ENCODE measurements around the gene GDF10.

GDF10 gene

GRCh38 chr10:47283101-47283630, 16.8 kb upstream of the GDF10 start:
- peaks cover 23% of the 10 kb centered on the region for H3K4me1 Mint-ChIP-seq
- peaks cover 20% of the 10 kb centered on the region for H3K27me3 Mint-ChIP-seq
- H3K4me3 Mint-ChIP-seq, result no peak overlapping the region
- H3K27ac Mint-ChIP-seq, result no peak overlapping the region
- H3K36me3 Mint-ChIP-seq, result no peaks in the 10 kb centered on the region
- no peaks in the 10 kb centered on the region for H3K9me3 Mint-ChIP-seq
- ATAC-seq, result no peak

- Mint-ChIP-seq H3K4me3 (no peak overlapping the region), H3K27ac (no peak overlapping the region), H3K36me3 (no peaks in the 10 kb centered on the region), H3K27me3 (peaks cover 16% of the 10 kb centered on the region), H3K4me1 (peaks cover 23% of the 10 kb centered on the region), H3K9me3 (no peaks in the 10 kb centered on the region)
- ATAC-seq, result no peak
Observed at GRCh38 chr10:47283848-47284247, 16.1 kb upstream of the GDF10 start.

GRCh38 chr10:47285381-47286115, 14.4 kb upstream of the GDF10 start:
- no peaks in the 10 kb centered on the region for H3K36me3 Mint-ChIP-seq
- peaks cover 23% of the 10 kb centered on the region for H3K4me1 Mint-ChIP-seq
- no peak overlapping the region for H3K4me3 Mint-ChIP-seq
- ATAC-seq, result no peak
- H3K27me3 Mint-ChIP-seq, result peaks cover 10% of the 10 kb centered on the region
- no peaks in the 10 kb centered on the region for H3K9me3 Mint-ChIP-seq
- H3K27ac Mint-ChIP-seq, result peak overlapping the region; percentile 3

- H3K4me1 Mint-ChIP-seq, result peaks cover 23% of the 10 kb centered on the region
- H3K27ac Mint-ChIP-seq, result peak overlapping the region; percentile 3
- H3K9me3 Mint-ChIP-seq, result no peaks in the 10 kb centered on the region
- peaks cover 10% of the 10 kb centered on the region for H3K27me3 Mint-ChIP-seq
- no peak for ATAC-seq
- H3K4me3 Mint-ChIP-seq, result no peak overlapping the region
- no peaks in the 10 kb centered on the region for H3K36me3 Mint-ChIP-seq
Observed at GRCh38 chr10:47286116-47286505, 13.9 kb upstream of the GDF10 start.

GRCh38 chr10:47286591-47287315, 13.2 kb upstream of the GDF10 start:
- Mint-ChIP-seq H3K27me3 (peaks cover 10% of the 10 kb centered on the region), H3K4me1 (peaks cover 23% of the 10 kb centered on the region), H3K9me3 (no peaks in the 10 kb centered on the region), H3K27ac (no peak overlapping the region), H3K4me3 (no peak overlapping the region), H3K36me3 (no peaks in the 10 kb centered on the region)
- ATAC-seq, result no peak

GRCh38 chr10:47287365-47287802, 12.6 kb upstream of the GDF10 start:
- no peaks in the 10 kb centered on the region for H3K36me3 Mint-ChIP-seq
- H3K4me3 Mint-ChIP-seq, result no peak overlapping the region
- no peak overlapping the region for H3K27ac Mint-ChIP-seq
- H3K9me3 Mint-ChIP-seq, result no peaks in the 10 kb centered on the region
- H3K4me1 Mint-ChIP-seq, result peaks cover 19% of the 10 kb centered on the region
- ATAC-seq, result no peak
- peaks cover 4% of the 10 kb centered on the region for H3K27me3 Mint-ChIP-seq

- ATAC-seq, result no peak
- Mint-ChIP-seq H3K4me1 (peaks cover 17% of the 10 kb centered on the region), H3K4me3 (no peak overlapping the region), H3K36me3 (no peaks in the 10 kb centered on the region), H3K27me3 (peaks cover under 1% of the 10 kb centered on the region), H3K27ac (no peak overlapping the region), H3K9me3 (no peaks in the 10 kb centered on the region)
Observed at GRCh38 chr10:47287805-47288204, 12.2 kb upstream of the GDF10 start.

GRCh38 chr10:47288236-47288635, 11.8 kb upstream of the GDF10 start:
- Mint-ChIP-seq H3K9me3 (no peaks in the 10 kb centered on the region), H3K27me3 (no peaks in the 10 kb centered on the region), H3K27ac (no peak overlapping the region), H3K4me3 (no peak overlapping the region), H3K36me3 (no peaks in the 10 kb centered on the region), H3K4me1 (peaks cover 17% of the 10 kb centered on the region)
- no peak for ATAC-seq

- H3K27me3 Mint-ChIP-seq, result peaks cover 6% of the 10 kb centered on the region
- H3K9me3 Mint-ChIP-seq, result no peaks in the 10 kb centered on the region
- no peak for ATAC-seq
- no peaks in the 10 kb centered on the region for H3K36me3 Mint-ChIP-seq
- H3K4me1 Mint-ChIP-seq, result peaks cover 17% of the 10 kb centered on the region
- no peak overlapping the region for H3K27ac Mint-ChIP-seq
- H3K4me3 Mint-ChIP-seq, result no peak overlapping the region
Observed at GRCh38 chr10:47288916-47289495, 11.0 kb upstream of the GDF10 start.

GRCh38 chr10:47289921-47290320, 10.1 kb upstream of the GDF10 start:
- Mint-ChIP-seq H3K27me3 (peaks cover 15% of the 10 kb centered on the region), H3K4me1 (peaks cover 17% of the 10 kb centered on the region), H3K9me3 (no peaks in the 10 kb centered on the region), H3K36me3 (no peaks in the 10 kb centered on the region), H3K27ac (no peak overlapping the region), H3K4me3 (no peak overlapping the region)
- ATAC-seq, result no peak

- Mint-ChIP-seq H3K36me3 (no peaks in the 10 kb centered on the region), H3K9me3 (no peaks in the 10 kb centered on the region), H3K4me1 (peaks cover 15% of the 10 kb centered on the region), H3K4me3 (no peak overlapping the region), H3K27me3 (peaks cover 19% of the 10 kb centered on the region), H3K27ac (no peak overlapping the region)
- no peak for ATAC-seq
Observed at GRCh38 chr10:47290338-47290737, 9.7 kb upstream of the GDF10 start.

- peaks cover 33% of the 10 kb centered on the region for H3K27me3 Mint-ChIP-seq
- no peak overlapping the region for H3K4me3 Mint-ChIP-seq
- no peak overlapping the region for H3K27ac Mint-ChIP-seq
- no peak for ATAC-seq
- H3K4me1 Mint-ChIP-seq, result peaks cover 2% of the 10 kb centered on the region
- H3K36me3 Mint-ChIP-seq, result no peaks in the 10 kb centered on the region
- H3K9me3 Mint-ChIP-seq, result no peaks in the 10 kb centered on the region
Observed at GRCh38 chr10:47291682-47292081, 8.3 kb upstream of the GDF10 start.

GRCh38 chr10:47294057-47294456, 5.9 kb upstream of the GDF10 start:
- H3K4me1 Mint-ChIP-seq, result no peaks in the 10 kb centered on the region
- H3K27me3 Mint-ChIP-seq, result peaks cover 37% of the 10 kb centered on the region
- H3K9me3 Mint-ChIP-seq, result no peaks in the 10 kb centered on the region
- ATAC-seq, result no peak
- no peak overlapping the region for H3K27ac Mint-ChIP-seq
- no peaks in the 10 kb centered on the region for H3K36me3 Mint-ChIP-seq
- H3K4me3 Mint-ChIP-seq, result no peak overlapping the region

- H3K4me1 Mint-ChIP-seq, result no peaks in the 10 kb centered on the region
- H3K9me3 Mint-ChIP-seq, result no peaks in the 10 kb centered on the region
- H3K27me3 Mint-ChIP-seq, result peaks cover 37% of the 10 kb centered on the region
- no peak overlapping the region for H3K27ac Mint-ChIP-seq
- no peak for ATAC-seq
- no peak overlapping the region for H3K4me3 Mint-ChIP-seq
- H3K36me3 Mint-ChIP-seq, result no peaks in the 10 kb centered on the region
Observed at GRCh38 chr10:47294501-47294900, 5.5 kb upstream of the GDF10 start.

- Mint-ChIP-seq H3K36me3 (no peaks in the 10 kb centered on the region), H3K27ac (no peak overlapping the region)
Observed at GRCh38 chr10:47295411-47295810, 4.6 kb upstream of the GDF10 start.

More at GRCh38 chr10:47295411-47295810, 4.6 kb upstream of the GDF10 start:
- no peaks in the 10 kb centered on the region for H3K9me3 Mint-ChIP-seq
- H3K4me1 Mint-ChIP-seq, result no peaks in the 10 kb centered on the region
- no peak for ATAC-seq
- H3K4me3 Mint-ChIP-seq, result no peak overlapping the region
- peaks cover 37% of the 10 kb centered on the region for H3K27me3 Mint-ChIP-seq

Measured in stimulated activated memory B cell treated with anti-CD40 and anti-IgM and Interleukin-4, amounts not matched to agents 10 μg/mL and 1 μg/mL and 100 μg/mL, for 72 hours (primary cell).